ENCODE results near the gene MCRIP1. TPM values are rescaled to one million over a fixed set of nuclear protein-coding genes. Genes with fewer than 3 reads are reported as not detected.
A peak's percentile ranks its signal among the peaks of the same experiment; 100 is the strongest.

The MCRIP1 gene
- total and polyA plus RNA-seq, 9 of the 15 experiments (the other 6 are each of a cell fraction or from before 2014, with no cell fraction given) = 0.39 to 35.8 (median 9.7) TPM

- Histone ChIP-seq H3K27ac (ENCODE audit: extremely low read depth, low read depth, low read length) (no peak overlapping the region), H3K4me3 (no peak overlapping the region), H3K9me3 (replicated peaks; ENCODE audit: control insufficient read depth, insufficient read depth, low read depth, low read length) (peaks cover 3% of the 10 kb centered on the region; the same call in 1 of the 2 replicates), H3K27me3 (ENCODE audit: control insufficient read depth in 2 of 2, insufficient read depth in 2 of 2, low read length in 2 of 2) (peaks cover 24 to 75% of the 10 kb centered on the region in 2 experiments; a peak in 4 of 5 replicates), H3K9ac (ENCODE audit: insufficient read depth in 1 of 2, low read depth in 2 of 2, low read length in 2 of 2) (no peak overlapping the region), H2AFZ (ENCODE audit: low read depth, low read length) (no peak overlapping the region), H3K36me3 (ENCODE audit: control insufficient read depth, insufficient read depth, low read length) (no peaks in the 10 kb centered on the region), H3K9me1 (ENCODE audit: control insufficient read depth, insufficient read depth, low read length) (no peaks in the 10 kb centered on the region), H4K20me1 (replicated peaks; ENCODE audit: control insufficient read depth, insufficient read depth, low read length) (peaks cover 14% of the 10 kb centered on the region; the same call in 1 of the 2 replicates), H3K4me1 (replicated peaks in 1 of 2; ENCODE audit: control insufficient read depth in 2 of 2, insufficient read depth in 2 of 2, low read length in 2 of 2) (peaks cover 0 to 68% of the 10 kb centered on the region in 2 experiments; a peak in 3 of 5 replicates), H3K4me2 (ENCODE audit: insufficient read depth, low read length) (no peak overlapping the region), H3K79me2 (ENCODE audit: control insufficient read depth, insufficient read depth, low read length) (no peaks in the 10 kb centered on the region)
- FAIRE-seq (no peak), DNase-seq (ENCODE audit: extremely low read depth in 1 of 4, low spot score in 3 of 4) (no peak), ATAC-seq (no peak)
- WGBS (ENCODE audit: insufficient coverage, low coverage, missing lambda C conversion rate) = 10% methylated on average over 37 of the region's 65 CpGs
- BruUV-seq (replicated peaks) = no TSS peak
- ChIA-PET CTCF (ENCODE audit: low intra/inter-chr PET ratio) (no interaction called here), POLR2A (interaction anchor here (0.6 to 1.1 kb wide), 4 partner anchors 10 to 714 kb away, joined by 3 read pairs; no protein-coding TSS in a partner anchor)
- in situ Hi-C loops (cut with MboI) = loop anchor here (5.0 kb wide), 1 partner anchor 67 kb away; no protein-coding TSS in a partner anchor
- intact Hi-C loops (cut with micrococcal nuclease) = no loop called here
- no peak for TF ChIP-seq CTCFL (IDR thresholded peaks at IDR 0.05; ENCODE audit: borderline replicate concordance, insufficient read depth, low read depth, low read length, poor library complexity, severe bottlenecking)
- peak; percentile 19 for TF ChIP-seq PCBP1 (IDR thresholded peaks at IDR 0.05; ENCODE audit: low read depth, low read length, poor library complexity, severe bottlenecking)
- peak; percentile 30; the same call in 1 of the 2 replicates for TF ChIP-seq USF1 (CRISPR knock-in tag; IDR thresholded peaks at IDR 0.05)
- TF ChIP-seq SNIP1 (IDR thresholded peaks at IDR 0.05; ENCODE audit: low read depth) = no peak
- TF ChIP-seq ZBTB40 (IDR thresholded peaks at IDR 0.05) = no peak
- TF ChIP-seq ZBTB40 (CRISPR knock-in tag; IDR thresholded peaks at IDR 0.05) = no peak
- TF ChIP-seq RBM14 (IDR thresholded peaks at IDR 0.05; ENCODE audit: borderline replicate concordance, insufficient read depth, low read depth, low read length) = 0 out of 2 replicates have a peak, but pooled peaks have one; percentile 21
Observed at GRCh38 chr17:81804559-81805399, 28.3 kb downstream of the MCRIP1 start.

Measured in K562 (cell line).